DOHH2 (cell line): ENCODE measurements around the gene SULF2.

ENCODE experiments used
- H3F3A ChIP-seq: fragments of 200-600 bp; sonication (generic), shearing (Covaris generic); 2 replicates; pipeline ENCODE4 v1.6.0; 2016; ENCODE audit warnings: antibody characterized with exemption, mild to moderate bottlenecking; ENCODE audit not compliant: control insufficient read depth, insufficient read depth
- H3K27ac ChIP-seq: fragments of 200-600 bp; sonication (generic); 2 replicates; pipeline ENCODE4 v1.5.1; 2014; ENCODE audit warnings: low read depth, mild to moderate bottlenecking, low read length, moderate library complexity
- H3K27me3 ChIP-seq: fragments of 200-600 bp; sonication (generic); 2 replicates; pipeline ENCODE4 v1.6.1; 2014; ENCODE audit warnings: mild to moderate bottlenecking, low read length, mixed read lengths; ENCODE audit not compliant: control insufficient read depth
- H3K36me3 ChIP-seq: fragments of 200-600 bp; sonication (generic); 2 replicates; pipeline ENCODE4 v1.6.1; 2014; ENCODE audit warnings: mild to moderate bottlenecking, low read length, moderate library complexity, mixed read lengths; ENCODE audit not compliant: control insufficient read depth
- H3K4me1 ChIP-seq: fragments of 200-600 bp; sonication (generic); 2 replicates; pipeline ENCODE4 v1.6.1; 2014; ENCODE audit warnings: mild to moderate bottlenecking, low read length, mixed read lengths; ENCODE audit not compliant: control insufficient read depth
- H3K4me2 ChIP-seq: fragments of 200-600 bp; sonication (generic); 2 replicates; pipeline ENCODE4 v1.6.0; 2014; ENCODE audit warnings: mild to moderate bottlenecking, low read length, moderate library complexity
- H3K4me3 ChIP-seq: fragments of 200-600 bp; sonication (generic); 2 replicates; pipeline ENCODE4 v1.5.1; 2014; ENCODE audit warnings: mild to moderate bottlenecking, low read length, mixed read lengths
- H3K79me2 ChIP-seq: fragments of 200-600 bp; sonication (generic); 2 replicates; pipeline ENCODE4 v1.6.1; 2014; ENCODE audit warnings: mild to moderate bottlenecking, low read length, mixed read lengths; ENCODE audit not compliant: control insufficient read depth
- H3K9me2 ChIP-seq: fragments of 200-600 bp; sonication (generic); replicated peaks from 2 replicates; pipeline ENCODE4 v1.6.1; 2014; ENCODE audit warnings: mild to moderate bottlenecking, low read length, mixed read lengths; ENCODE audit not compliant: control insufficient read depth
- H3K9me3 ChIP-seq: fragments of 200-600 bp; sonication (generic); 2 replicates; pipeline ENCODE4 v1.6.1; 2014; ENCODE audit warnings: antibody characterized with exemption, low read length, mixed read lengths; ENCODE audit not compliant: control insufficient read depth, insufficient read depth
- H4K20me1 ChIP-seq: fragments of 200-600 bp; sonication (generic); 2 replicates; pipeline ENCODE4 v1.6.0; 2014; ENCODE audit warnings: low read depth, mild to moderate bottlenecking, antibody characterized with exemption, low read length, moderate library complexity; ENCODE audit not compliant: control insufficient read depth, insufficient read depth
- CTCF ChIP-seq: fragments of 200-600 bp; sonication (generic); IDR thresholded peaks from one replicate; pipeline ENCODE4 v1.5.1; 2014; ENCODE audit warnings: antibody characterized with exemption, mild to moderate bottlenecking, low read depth, low read length; ENCODE audit not compliant: poor library complexity, severe bottlenecking
- EZH2phosphoT487 ChIP-seq: fragments of 200-600 bp; sonication (generic); IDR thresholded peaks from 2 replicates; pipeline ENCODE4 v1.6.1; 2017; ENCODE audit warnings: borderline replicate concordance, mild to moderate bottlenecking, antibody characterized with exemption, low read length, moderate library complexity, mixed read lengths

The SULF2 gene

GRCh38 chr20:47736570-47737152 lies 48.6 kb downstream of the SULF2 start:
- no peaks in the 10 kb centered on the region for H3K36me3 ChIP-seq
- no peaks in the 10 kb centered on the region for H3K4me1 ChIP-seq
- no peak for TF ChIP-seq CTCF
- no peak overlapping the region for H3K4me2 ChIP-seq
- no peaks in the 10 kb centered on the region for H3F3A ChIP-seq
- peaks cover 7% of the 10 kb centered on the region; the same call in 1 of the 2 replicates for H3K27me3 ChIP-seq
- no peaks in the 10 kb centered on the region for H3K79me2 ChIP-seq
- H3K4me3 ChIP-seq = no peak overlapping the region
- H3K9me2 ChIP-seq = no peaks in the 10 kb centered on the region
- H3K9me3 ChIP-seq = no peaks in the 10 kb centered on the region
- no peaks in the 10 kb centered on the region for H4K20me1 ChIP-seq
- no peak overlapping the region for H3K27ac ChIP-seq

- Histone ChIP-seq H3K36me3 (no peaks in the 10 kb centered on the region), H4K20me1 (no peaks in the 10 kb centered on the region), H3K4me2 (no peak overlapping the region), H3K27me3 (peaks cover 7% of the 10 kb centered on the region; the same call in 1 of the 2 replicates), H3K9me2 (no peaks in the 10 kb centered on the region), H3K4me1 (no peaks in the 10 kb centered on the region), H3F3A (no peaks in the 10 kb centered on the region), H3K9me3 (no peaks in the 10 kb centered on the region), H3K4me3 (no peak overlapping the region), H3K27ac (no peak overlapping the region), H3K79me2 (no peaks in the 10 kb centered on the region)
- no peak for TF ChIP-seq CTCF
- TF ChIP-seq EZH2phosphoT487 = no peak
Observed at GRCh38 chr20:47735412-47736400, 49.6 kb downstream of the SULF2 start.

GRCh38 chr20:47734870-47735269 lies 50.4 kb downstream of the SULF2 start:
- Histone ChIP-seq H3K36me3 (no peaks in the 10 kb centered on the region), H3K9me3 (no peaks in the 10 kb centered on the region), H3K4me2 (no peak overlapping the region), H3K4me1 (no peaks in the 10 kb centered on the region), H3F3A (no peaks in the 10 kb centered on the region), H3K79me2 (no peaks in the 10 kb centered on the region), H3K9me2 (no peaks in the 10 kb centered on the region), H3K27ac (no peak overlapping the region), H4K20me1 (no peaks in the 10 kb centered on the region), H3K27me3 (peaks cover 7% of the 10 kb centered on the region; the same call in 1 of the 2 replicates), H3K4me3 (no peak overlapping the region)
- no peak for TF ChIP-seq EZH2phosphoT487

- no peak overlapping the region for H3K27ac ChIP-seq
- no peaks in the 10 kb centered on the region for H3K79me2 ChIP-seq
- no peaks in the 10 kb centered on the region for H3K9me2 ChIP-seq
- no peaks in the 10 kb centered on the region for H3F3A ChIP-seq
- no peaks in the 10 kb centered on the region for H4K20me1 ChIP-seq
- H3K36me3 ChIP-seq = no peaks in the 10 kb centered on the region
- H3K4me3 ChIP-seq = no peak overlapping the region
- H3K27me3 ChIP-seq = peaks cover 7% of the 10 kb centered on the region
- H3K9me3 ChIP-seq = no peaks in the 10 kb centered on the region
- peaks cover 5% of the 10 kb centered on the region for H3K4me1 ChIP-seq
- no peak overlapping the region for H3K4me2 ChIP-seq
- TF ChIP-seq CTCF = no peak
- no peak for TF ChIP-seq EZH2phosphoT487
Observed at GRCh38 chr20:47733892-47734291, 51.4 kb downstream of the SULF2 start.
